ENCODE measurements around the gene UBE2L3.
"Not testable (repeated sequence)": the region's sequence is repeated elsewhere in the genome, so short reads cannot be mapped to it uniquely, and the experiment has no call there.

UBE2L3 gene

DNA sequence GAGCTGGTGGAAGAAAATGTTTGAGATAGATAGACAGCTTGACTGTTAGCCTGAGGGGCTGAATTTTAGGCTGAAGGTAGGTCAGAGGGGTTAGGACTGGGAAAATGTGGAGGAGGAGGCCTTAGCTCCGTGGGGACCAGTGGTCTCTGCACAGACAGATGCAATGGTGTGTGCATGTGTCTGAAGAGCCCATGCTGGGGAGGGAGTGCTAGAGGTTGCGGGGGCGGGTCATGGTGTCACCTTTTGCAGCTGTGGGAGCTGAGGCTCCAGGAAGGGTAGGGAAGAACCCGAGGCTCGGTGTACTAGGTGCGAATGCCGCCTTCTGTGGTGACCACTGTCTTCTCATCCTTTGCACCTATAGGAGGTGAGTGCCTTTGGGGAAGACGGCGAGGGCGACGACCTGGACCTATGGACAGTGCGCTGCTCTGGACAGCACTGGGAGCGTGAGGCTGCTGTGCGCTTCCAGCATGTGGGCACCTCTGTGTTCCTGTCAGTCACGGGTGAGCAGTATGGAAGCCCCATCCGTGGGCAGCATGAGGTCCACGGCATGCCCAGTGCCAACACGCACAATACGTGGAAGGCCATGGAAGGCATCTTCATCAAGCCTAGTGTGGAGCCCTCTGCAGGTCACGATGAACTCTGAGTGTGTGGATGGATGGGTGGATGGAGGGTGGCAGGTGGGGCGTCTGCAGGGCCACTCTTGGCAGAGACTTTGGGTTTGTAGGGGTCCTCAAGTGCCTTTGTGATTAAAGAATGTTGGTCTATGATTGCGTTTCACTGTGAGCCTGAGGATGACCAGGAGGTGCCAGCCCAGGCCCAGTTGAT is 76.2 kb downstream of the UBE2L3 start:
- peak in 2 of 3 donors; percentile 36 to 45 for DNase-seq
- Histone ChIP-seq H3K27ac (ENCODE audit: insufficient read depth in 1 of 2, low read depth in 1 of 2, low read length in 2 of 2, poor library complexity in 1 of 2, severe bottlenecking in 2 of 2) (peak overlapping the region in 1 of 2 experiments; percentile 95), H3K9me3 (ENCODE audit: control extremely low read depth in 1 of 5, control insufficient read depth in 4 of 5, insufficient read depth in 2 of 5, low read depth in 1 of 5, low read length in 4 of 5) (no peaks in the 10 kb centered on the region), H3K4me3 (ENCODE audit: control insufficient read depth in 1 of 7, extremely low read depth in 1 of 7, insufficient read depth in 4 of 7, low read depth in 2 of 7, low read length in 6 of 7) (peak overlapping the region in 3 of 7 experiments; percentile 71 to 74 (median 74)), H3K4me1 (ENCODE audit: control extremely low read depth in 1 of 4, control insufficient read depth in 4 of 4, insufficient read depth in 4 of 4, low read length in 3 of 4) (peaks cover 3 to 30% (median 24%) of the 10 kb centered on the region in 4 experiments), H3K27me3 (replicated peaks in 2 of 5; ENCODE audit: control insufficient read depth in 4 of 5, insufficient read depth in 5 of 5, low read length in 4 of 5) (peaks cover 0 to 5% (median 0%) of the 10 kb centered on the region in 5 experiments), H3K36me3 (ENCODE audit: control insufficient read depth in 4 of 4, insufficient read depth in 4 of 4, low read length in 3 of 4) (peaks cover 0 to 17% (median 3%) of the 10 kb centered on the region in 4 experiments)
- WGBS (ENCODE audit: insufficient coverage) = 92% methylated on average over 21 of the region's 22 CpGs
- POLR2A ChIA-PET = interaction anchor here (1.5 to 3.4 kb wide), 2 partner anchors 9 to 14 kb away, joined by 3 to 41 read pairs; partner anchors contain the start of gene YDJC
- CTCF ChIA-PET = interaction anchor here (1.4 to 9.2 kb wide), 4 partner anchors 8 to 18 kb away, joined by 8 to 174 read pairs (median 14); partner anchors contain the start of genes CCDC116 and YDJC

GRCh38 chr22:21645513-21645912 is 78.0 kb downstream of the UBE2L3 start:
- H3K4me3 ChIP-seq (ENCODE audit: control insufficient read depth in 1 of 7, extremely low read depth in 1 of 7, insufficient read depth in 4 of 7, low read depth in 2 of 7, low read length in 6 of 7); H3K27me3 ChIP-seq (replicated peaks in 2 of 5; ENCODE audit: control insufficient read depth in 4 of 5, insufficient read depth in 5 of 5, low read length in 4 of 5); DNase-seq; H3K9me3 ChIP-seq (ENCODE audit: control extremely low read depth in 1 of 5, control insufficient read depth in 4 of 5, insufficient read depth in 2 of 5, low read depth in 1 of 5, low read length in 4 of 5); H3K27ac ChIP-seq (ENCODE audit: insufficient read depth in 1 of 2, low read depth in 1 of 2, low read length in 2 of 2, poor library complexity in 1 of 2, severe bottlenecking in 2 of 2): not testable (repeated sequence)
- ChIA-PET POLR2A (interaction anchor here (0.7 to 1.0 kb wide), 2 partner anchors 15 to 16 kb away, joined by 3 to 4 read pairs; no protein-coding TSS in a partner anchor), CTCF (interaction anchor here (1.0 to 9.2 kb wide), 4 partner anchors 10 to 19 kb away, joined by 4 to 174 read pairs (median 16); partner anchors contain the start of genes CCDC116 and YDJC)
- 98% methylated on average over 5 of the region's 6 CpGs for WGBS (ENCODE audit: insufficient coverage)
- Histone ChIP-seq H3K4me1 (ENCODE audit: control extremely low read depth in 1 of 4, control insufficient read depth in 4 of 4, insufficient read depth in 4 of 4, low read length in 3 of 4) (peaks cover 3 to 30% (median 24%) of the 10 kb centered on the region in 4 experiments), H3K36me3 (ENCODE audit: control insufficient read depth in 4 of 4, insufficient read depth in 4 of 4, low read length in 3 of 4) (peaks cover 0 to 24% (median 3%) of the 10 kb centered on the region in 4 experiments)

DNA sequence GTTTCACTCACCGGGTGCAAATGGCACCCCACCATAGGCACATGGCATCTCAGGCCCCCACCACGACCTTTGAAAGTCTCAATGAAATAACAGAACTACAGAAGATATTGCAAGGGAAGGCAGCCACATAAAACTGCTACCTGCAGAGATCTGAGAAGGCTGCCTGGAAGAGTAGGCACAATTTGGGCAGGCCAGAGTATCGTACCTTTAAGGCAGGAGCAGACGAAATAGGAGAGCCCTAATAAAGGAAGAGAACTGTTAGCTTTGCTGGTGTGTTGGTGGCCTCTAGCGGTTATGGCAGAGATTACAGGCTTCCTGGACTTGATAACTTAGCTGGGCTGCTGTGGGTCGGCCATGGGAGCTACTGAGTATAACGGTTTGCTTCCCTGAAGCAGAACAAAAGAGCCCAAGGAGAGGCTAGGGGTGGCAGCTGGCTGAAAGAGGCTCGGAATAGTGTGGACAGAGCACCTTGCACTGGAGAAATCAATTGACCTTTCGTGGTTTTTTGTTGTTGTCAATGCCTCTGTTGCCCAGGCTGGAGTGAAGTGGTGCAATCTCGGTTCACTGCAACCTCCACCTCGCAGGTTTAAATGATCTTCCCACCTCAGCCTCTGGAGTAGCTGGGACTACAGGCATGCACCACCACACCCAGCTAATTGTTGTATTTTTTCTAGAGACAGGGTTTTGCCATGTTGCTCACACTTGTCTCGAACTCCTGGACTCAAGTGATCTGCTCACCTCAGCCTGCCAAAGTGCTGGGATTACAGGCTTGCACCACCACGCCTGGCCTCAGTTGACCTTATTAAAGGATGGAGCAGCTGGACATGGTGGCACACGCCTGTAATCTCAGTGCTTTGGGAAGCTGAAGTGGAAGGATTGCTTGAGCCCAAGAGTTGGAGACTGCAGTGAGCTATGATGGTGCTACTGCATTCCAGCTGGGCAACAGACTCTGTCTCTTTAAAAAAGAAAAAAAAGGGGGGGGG is 79.4 kb downstream of the UBE2L3 start:
- no peaks in the 10 kb centered on the region for H3K9me3 ChIP-seq (ENCODE audit: control extremely low read depth in 1 of 5, control insufficient read depth in 4 of 5, insufficient read depth in 2 of 5, low read depth in 1 of 5, low read length in 4 of 5)
- 60% methylated on average over 11 of the region's 14 CpGs for WGBS (ENCODE audit: insufficient coverage)
- POLR2A ChIA-PET = interaction anchor here (1.3 to 1.4 kb wide), 2 partner anchors 16 to 18 kb away, joined by 3 to 4 read pairs; partner anchors contain the start of gene YDJC
- H3K4me1 ChIP-seq (ENCODE audit: control extremely low read depth in 1 of 4, control insufficient read depth in 4 of 4, insufficient read depth in 4 of 4, low read length in 3 of 4) = peaks cover 5 to 31% (median 29%) of the 10 kb centered on the region in 4 experiments
- H3K4me3 ChIP-seq (ENCODE audit: control insufficient read depth in 1 of 7, extremely low read depth in 1 of 7, insufficient read depth in 4 of 7, low read depth in 2 of 7, low read length in 6 of 7) = no peak overlapping the region
- H3K36me3 ChIP-seq (ENCODE audit: control insufficient read depth in 4 of 4, insufficient read depth in 4 of 4, low read length in 3 of 4) = peaks cover 0 to 24% (median 3%) of the 10 kb centered on the region in 4 experiments
- CTCF ChIA-PET = interaction anchor here (0.9 to 9.2 kb wide), 11 partner anchors 9 to 197 kb away, joined by 3 to 174 read pairs (median 5); partner anchors contain the start of genes CCDC116, PPIL2 and YDJC
- DNase-seq = peak; percentile 81 to 93 (median 86)
- no peak overlapping the region for H3K27ac ChIP-seq (ENCODE audit: insufficient read depth in 1 of 2, low read depth in 1 of 2, low read length in 2 of 2, poor library complexity in 1 of 2, severe bottlenecking in 2 of 2)
- no peaks in the 10 kb centered on the region for H3K27me3 ChIP-seq (replicated peaks in 2 of 5; ENCODE audit: control insufficient read depth in 4 of 5, insufficient read depth in 5 of 5, low read length in 4 of 5)

DNA sequence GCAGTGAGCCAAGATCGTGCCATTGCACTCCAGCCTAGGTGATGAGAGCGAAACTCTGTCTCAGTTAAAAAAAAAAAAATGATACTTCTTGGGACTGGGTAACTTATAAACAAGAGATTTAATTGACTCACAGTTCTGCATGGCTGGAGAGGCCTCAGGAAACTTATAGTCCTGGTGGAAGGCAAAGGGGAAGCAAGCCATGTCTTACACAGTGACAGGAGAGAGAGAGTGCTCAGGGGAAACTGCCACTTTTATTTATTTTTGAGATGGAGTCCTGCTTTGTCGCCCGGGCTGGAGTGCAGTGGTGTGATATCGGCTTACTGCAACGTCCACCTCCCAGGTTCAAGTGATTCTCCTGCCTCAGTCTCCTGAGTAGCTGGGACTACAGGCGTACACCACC is 82.8 kb downstream of the UBE2L3 start:
- H3K36me3 ChIP-seq (ENCODE audit: control insufficient read depth in 4 of 4, insufficient read depth in 4 of 4, low read length in 3 of 4) = peaks cover 0 to 25% (median under 1%) of the 10 kb centered on the region in 4 experiments
- H3K4me1 ChIP-seq (ENCODE audit: control extremely low read depth in 1 of 4, control insufficient read depth in 4 of 4, insufficient read depth in 4 of 4, low read length in 3 of 4) = peaks cover 5 to 26% (median 24%) of the 10 kb centered on the region in 4 experiments
- 100% methylated on average over 6 of the region's 7 CpGs for WGBS (ENCODE audit: insufficient coverage)
- H3K9me3 ChIP-seq (ENCODE audit: control extremely low read depth in 1 of 5, control insufficient read depth in 4 of 5, insufficient read depth in 2 of 5, low read depth in 1 of 5, low read length in 4 of 5) = no peaks in the 10 kb centered on the region
- H3K27me3 ChIP-seq (replicated peaks in 2 of 5; ENCODE audit: control insufficient read depth in 4 of 5, insufficient read depth in 5 of 5, low read length in 4 of 5) = no peaks in the 10 kb centered on the region
- DNase-seq = no peak
- CTCF ChIA-PET = interaction anchor here (1.4 kb wide), 1 partner anchor 23 kb away, joined by 3 read pairs; no protein-coding TSS in a partner anchor
- H3K27ac ChIP-seq (ENCODE audit: insufficient read depth in 1 of 2, low read depth in 1 of 2, low read length in 2 of 2, poor library complexity in 1 of 2, severe bottlenecking in 2 of 2) = no peak overlapping the region
- H3K4me3 ChIP-seq (ENCODE audit: control insufficient read depth in 1 of 7, extremely low read depth in 1 of 7, insufficient read depth in 4 of 7, low read depth in 2 of 7, low read length in 6 of 7) = no peak overlapping the region
- POLR2A ChIA-PET = no interaction called here

- Histone ChIP-seq H3K27ac (ENCODE audit: insufficient read depth in 1 of 2, low read depth in 1 of 2, low read length in 2 of 2, poor library complexity in 1 of 2, severe bottlenecking in 2 of 2) (peak overlapping the region in 1 of 2 experiments; percentile 63), H3K27me3 (replicated peaks in 2 of 5; ENCODE audit: control insufficient read depth in 4 of 5, insufficient read depth in 5 of 5, low read length in 4 of 5) (no peaks in the 10 kb centered on the region), H3K36me3 (ENCODE audit: control insufficient read depth in 4 of 4, insufficient read depth in 4 of 4, low read length in 3 of 4) (peaks cover 0 to 21% (median under 1%) of the 10 kb centered on the region in 4 experiments), H3K4me3 (ENCODE audit: control insufficient read depth in 1 of 7, extremely low read depth in 1 of 7, insufficient read depth in 4 of 7, low read depth in 2 of 7, low read length in 6 of 7) (peak overlapping the region; percentile 32 to 82 (median 70)), H3K4me1 (ENCODE audit: control extremely low read depth in 1 of 4, control insufficient read depth in 4 of 4, insufficient read depth in 4 of 4, low read length in 3 of 4) (peaks cover 5 to 28% (median 24%) of the 10 kb centered on the region in 4 experiments), H3K9me3 (ENCODE audit: control extremely low read depth in 1 of 5, control insufficient read depth in 4 of 5, insufficient read depth in 2 of 5, low read depth in 1 of 5, low read length in 4 of 5) (no peaks in the 10 kb centered on the region)
- DNase-seq = no peak
- POLR2A ChIA-PET = interaction anchor here (0.6 kb wide), 1 partner anchor 194 kb away, joined by 3 read pairs; no protein-coding TSS in a partner anchor
- WGBS (ENCODE audit: insufficient coverage) = 0% methylated on average over 5 of the region's 6 CpGs
- CTCF ChIA-PET = interaction anchor here (1.4 kb wide), 1 partner anchor 24 kb away, joined by 3 read pairs; no protein-coding TSS in a partner anchor
Measured at GRCh38 chr22:21650823-21651520, 83.5 kb downstream of the UBE2L3 start.
